ENCODE results near the gene IL34. TPM values are rescaled to one million over a fixed set of nuclear protein-coding genes. Genes with fewer than 3 reads are reported as not detected.
"Not testable (repeated sequence)": the region's sequence is repeated elsewhere in the genome, so short reads cannot be mapped to it uniquely, and the experiment has no call there.

The IL34 gene
- total RNA-seq, 1 experiment from 2014 or later: 4.4 TPM

GRCh38 chr16:70642633-70643032, 3.7 kb upstream of the IL34 start:
- Histone ChIP-seq H3K79me1 (ENCODE audit: insufficient read depth, low read depth, low read length, poor library complexity, severe bottlenecking) (no peaks in the 10 kb centered on the region), H3K27ac (ENCODE audit: insufficient read length, low read depth, low read length) (no peak overlapping the region), H3K9me3 (ENCODE audit: control insufficient read depth, low read depth, low read length) (no peaks in the 10 kb centered on the region), H3T11ph (ENCODE audit: low read length) (no peak overlapping the region), H4K8ac (replicated peaks; ENCODE audit: insufficient read length, low read depth, low read length) (no peak overlapping the region), H3K4me2 (ENCODE audit: insufficient read depth, insufficient read length, low read length) (no peak overlapping the region), H3K27me3 (ENCODE audit: insufficient read depth, low read length) (no peaks in the 10 kb centered on the region), H2BK20ac (ENCODE audit: low read depth, low read length, poor library complexity, severe bottlenecking) (no peak overlapping the region), H2BK120ac (ENCODE audit: low read depth, low read length, poor library complexity, severe bottlenecking) (no peak overlapping the region), H3K9ac (ENCODE audit: extremely low read depth, insufficient read length, low read length) (no peak overlapping the region), H3K23ac (ENCODE audit: insufficient read length, low read depth, low read length) (no peak overlapping the region), H3K56ac (ENCODE audit: insufficient read length, low read depth, low read length) (no peak overlapping the region), H2AFZ (ENCODE audit: low read length) (no peak overlapping the region), H3K4me1 (ENCODE audit: insufficient read depth, low read length) (peaks cover 4% of the 10 kb centered on the region; the same call in 1 of the 2 replicates), H2BK5ac (ENCODE audit: insufficient read length, low read length) (no peak overlapping the region), H4K91ac (ENCODE audit: insufficient read length, low read depth, low read length) (no peak overlapping the region), H2BK12ac (ENCODE audit: insufficient read length, low read depth, low read length) (no peak overlapping the region), H3K14ac (ENCODE audit: insufficient read depth, low read length) (no peak overlapping the region), H3K4ac (ENCODE audit: low read depth, low read length) (no peak overlapping the region), H3K79me2 (ENCODE audit: insufficient read depth, low read length) (no peaks in the 10 kb centered on the region), H4K20me1 (ENCODE audit: control insufficient read depth, insufficient read depth, insufficient read length) (no peaks in the 10 kb centered on the region), H4K5ac (ENCODE audit: insufficient read length, low read depth, low read length) (no peak overlapping the region), H3K23me2 (ENCODE audit: insufficient read length, low read depth, low read length, poor library complexity, severe bottlenecking) (no peaks in the 10 kb centered on the region), H2BK15ac (ENCODE audit: low read depth, low read length) (no peak overlapping the region), H3K18ac (ENCODE audit: insufficient read length, low read depth, low read length) (no peak overlapping the region), H2AK5ac (ENCODE audit: insufficient read length, low read length) (no peak overlapping the region)
- Mint-ChIP-seq H3K27ac (no peak overlapping the region), H3K4me3 (no peak overlapping the region), H3K9me3 (no peaks in the 10 kb centered on the region), H3K4me1 (peaks cover 7 to 16% of the 10 kb centered on the region in 2 experiments), H3K36me3 (ENCODE audit: insufficient read depth in 1 of 3, low read depth in 3 of 3) (no peaks in the 10 kb centered on the region), H3K27me3 (ENCODE audit: low read depth) (no peaks in the 10 kb centered on the region; the same call in 1 of the 2 replicates)
- no CpG with 5 or more reads among the region's 1 CpG for WGBS (ENCODE audit: extremely low coverage, insufficient read length, low lambda C conversion rate)
- no peak for TF ChIP-seq CTCF (conservative IDR thresholded peaks at IDR 0.05)
- no peak for DNase-seq

- not testable (repeated sequence) for H3K23ac ChIP-seq (ENCODE audit: insufficient read length, low read depth, low read length); H3K23me2 ChIP-seq (ENCODE audit: insufficient read length, low read depth, low read length, poor library complexity, severe bottlenecking); H2BK120ac ChIP-seq (ENCODE audit: low read depth, low read length, poor library complexity, severe bottlenecking); H3K14ac ChIP-seq (ENCODE audit: insufficient read depth, low read length); H2BK15ac ChIP-seq (ENCODE audit: low read depth, low read length); H3K4ac ChIP-seq (ENCODE audit: low read depth, low read length); H3K27ac Mint-ChIP-seq; H2AFZ ChIP-seq (ENCODE audit: low read length); H2BK5ac ChIP-seq (ENCODE audit: insufficient read length, low read length); DNase-seq; H4K91ac ChIP-seq (ENCODE audit: insufficient read length, low read depth, low read length); H3K79me1 ChIP-seq (ENCODE audit: insufficient read depth, low read depth, low read length, poor library complexity, severe bottlenecking); H3K36me3 Mint-ChIP-seq (ENCODE audit: insufficient read depth in 1 of 3, low read depth in 3 of 3); H3K4me3 Mint-ChIP-seq; H3K27ac ChIP-seq (ENCODE audit: insufficient read length, low read depth, low read length); H3K4me2 ChIP-seq (ENCODE audit: insufficient read depth, insufficient read length, low read length); H2AK5ac ChIP-seq (ENCODE audit: insufficient read length, low read length); H3K4me1 ChIP-seq (ENCODE audit: insufficient read depth, low read length); H3K9me3 ChIP-seq (ENCODE audit: control insufficient read depth, low read depth, low read length); H3K9ac ChIP-seq (ENCODE audit: extremely low read depth, insufficient read length, low read length); H3K9me3 Mint-ChIP-seq; H3K27me3 ChIP-seq (ENCODE audit: insufficient read depth, low read length); H2BK20ac ChIP-seq (ENCODE audit: low read depth, low read length, poor library complexity, severe bottlenecking); H3K27me3 Mint-ChIP-seq (ENCODE audit: low read depth); H3K18ac ChIP-seq (ENCODE audit: insufficient read length, low read depth, low read length); H2BK12ac ChIP-seq (ENCODE audit: insufficient read length, low read depth, low read length); H4K20me1 ChIP-seq (ENCODE audit: control insufficient read depth, insufficient read depth, insufficient read length); H4K8ac ChIP-seq (replicated peaks; ENCODE audit: insufficient read length, low read depth, low read length); H4K5ac ChIP-seq (ENCODE audit: insufficient read length, low read depth, low read length); H3K79me2 ChIP-seq (ENCODE audit: insufficient read depth, low read length); H3K56ac ChIP-seq (ENCODE audit: insufficient read length, low read depth, low read length); H3T11ph ChIP-seq (ENCODE audit: low read length)
- no CpG with 5 or more reads among the region's 7 CpGs for WGBS (ENCODE audit: extremely low coverage, insufficient read length, low lambda C conversion rate)
- H3K4me1 Mint-ChIP-seq: peaks cover 7 to 16% of the 10 kb centered on the region in 2 experiments
Observed at GRCh38 chr16:70643264-70643663, 3.1 kb upstream of the IL34 start.

Measured in H9 (cell line).